H9 (cell line): ENCODE data around the gene LRRC31. TPM values are rescaled to one million over a fixed set of nuclear protein-coding genes. Genes with fewer than 3 reads are reported as not detected.

Experiments used
- DNase-seq: peaks from one replicate; pipeline ENCODE4 v3.0.0-alpha.2; 2017
- H2AFZ ChIP-seq: one replicate; pipeline ENCODE4 v1.6.1; 2013; ENCODE audit warnings: mild to moderate bottlenecking, low read length, control low read depth, moderate library complexity
- H2AK5ac ChIP-seq: 2 replicates; pipeline ENCODE4 v1.6.1; 2013; ENCODE audit warnings: low read length, control low read depth, mixed read lengths; ENCODE audit not compliant: insufficient read length
- H2BK120ac ChIP-seq: one replicate; pipeline ENCODE4 v1.6.1; 2013; ENCODE audit warnings: low read depth, mild to moderate bottlenecking, low read length, control low read depth, inconsistent platforms; ENCODE audit not compliant: poor library complexity, severe bottlenecking
- H2BK12ac ChIP-seq: 2 replicates; pipeline ENCODE4 v1.6.1; 2013; ENCODE audit warnings: low read length, control low read depth, mixed read lengths, low read depth; ENCODE audit not compliant: insufficient read length
- H2BK15ac ChIP-seq: 2 replicates; pipeline ENCODE4 v1.6.1; 2013; ENCODE audit warnings: low read depth, low read length, control low read depth
- H2BK20ac ChIP-seq: one replicate; pipeline ENCODE4 v1.6.1; 2013; ENCODE audit warnings: low read depth, mild to moderate bottlenecking, low read length, control low read depth, inconsistent platforms; ENCODE audit not compliant: poor library complexity, severe bottlenecking
- H2BK5ac ChIP-seq: 2 replicates; pipeline ENCODE4 v1.6.1; 2013; ENCODE audit warnings: low read length, control low read depth, mixed read lengths; ENCODE audit not compliant: insufficient read length
- H3K14ac ChIP-seq: 2 replicates; pipeline ENCODE4 v1.6.1; 2013; ENCODE audit warnings: low read length, control low read depth; ENCODE audit not compliant: insufficient read depth
- H3K18ac ChIP-seq: 2 replicates; pipeline ENCODE4 v1.6.1; 2013; ENCODE audit warnings: low read depth, mild to moderate bottlenecking, mixed read lengths, low read length, control low read depth; ENCODE audit not compliant: insufficient read length
- H3K23ac ChIP-seq: 2 replicates; pipeline ENCODE4 v1.6.1; 2013; ENCODE audit warnings: low read length, control low read depth, mixed read lengths, low read depth; ENCODE audit not compliant: insufficient read length
- H3K23me2 ChIP-seq: 2 replicates; pipeline ENCODE4 v1.6.1; 2013; ENCODE audit warnings: low read depth, mild to moderate bottlenecking, mixed read lengths, low read length, control low read depth; ENCODE audit not compliant: insufficient read length, poor library complexity, severe bottlenecking
- H3K27ac ChIP-seq: 2 replicates; pipeline ENCODE4 v1.5.1; 2013; ENCODE audit warnings: low read length, control low read depth, mixed read lengths, low read depth; ENCODE audit not compliant: insufficient read length
- H3K27me3 ChIP-seq: 2 replicates; pipeline ENCODE4 v1.6.1; 2013; ENCODE audit warnings: low read length, control low read depth, inconsistent platforms; ENCODE audit not compliant: insufficient read depth
- H3K4ac ChIP-seq: 2 replicates; pipeline ENCODE4 v1.6.1; 2013; ENCODE audit warnings: low read depth, mild to moderate bottlenecking, control low read depth, inconsistent platforms, low read length, moderate library complexity
- H3K4me1 ChIP-seq: 2 replicates; pipeline ENCODE4 v1.6.1; 2013; ENCODE audit warnings: low read length, control low read depth, inconsistent platforms; ENCODE audit not compliant: insufficient read depth
- H3K4me2 ChIP-seq: 2 replicates; pipeline ENCODE4 v1.6.1; 2013; ENCODE audit warnings: low read length, control low read depth, mixed read lengths; ENCODE audit not compliant: insufficient read length, insufficient read depth
- H3K56ac ChIP-seq: 2 replicates; pipeline ENCODE4 v1.6.1; 2013; ENCODE audit warnings: low read depth, mild to moderate bottlenecking, mixed read lengths, low read length, control low read depth; ENCODE audit not compliant: insufficient read length
- H3K79me1 ChIP-seq: 2 replicates; pipeline ENCODE4 v1.6.1; 2013; ENCODE audit warnings: low read depth, mild to moderate bottlenecking, moderate library complexity, low read length, control low read depth, inconsistent platforms; ENCODE audit not compliant: insufficient read depth, poor library complexity, severe bottlenecking
- H3K79me2 ChIP-seq: 2 replicates; pipeline ENCODE4 v1.6.1; 2013; ENCODE audit warnings: low read length, control low read depth, inconsistent platforms; ENCODE audit not compliant: insufficient read depth
- H3K9ac ChIP-seq: 2 replicates; pipeline ENCODE4 v1.6.1; 2013; ENCODE audit warnings: low read length, control low read depth, mixed read lengths; ENCODE audit not compliant: insufficient read length; ENCODE audit errors: extremely low read depth
- H3K9me3 ChIP-seq: one replicate; pipeline ENCODE4 v1.6.1; 2013; ENCODE audit warnings: low read depth, low read length, inconsistent platforms; ENCODE audit not compliant: control insufficient read depth
- H3T11ph ChIP-seq: one replicate; pipeline ENCODE4 v1.6.1; 2013; ENCODE audit warnings: mild to moderate bottlenecking, low read length, control low read depth, inconsistent platforms
- H4K20me1 ChIP-seq: one replicate; pipeline ENCODE4 v1.6.1; 2013; ENCODE audit not compliant: control insufficient read depth, insufficient read length, insufficient read depth
- H4K5ac ChIP-seq: 2 replicates; pipeline ENCODE4 v1.6.1; 2013; ENCODE audit warnings: low read depth, mild to moderate bottlenecking, mixed read lengths, low read length, control low read depth; ENCODE audit not compliant: insufficient read length
- H4K8ac ChIP-seq: replicated peaks from 2 replicates; pipeline ENCODE4 v1.6.1; 2013; ENCODE audit warnings: low read length, control low read depth, mixed read lengths, low read depth; ENCODE audit not compliant: insufficient read length
- H4K91ac ChIP-seq: 2 replicates; pipeline ENCODE4 v1.6.1; 2013; ENCODE audit warnings: low read depth, mild to moderate bottlenecking, moderate library complexity, mixed read lengths, low read length, control low read depth; ENCODE audit not compliant: insufficient read length
- H3K27ac Mint-ChIP-seq, 3 experiments: 2 replicates in 2 of 3; 3 replicates in 1 of 3; pipeline ENCODE4 v1.8.0; 2020 to 2021; ENCODE audit warnings: mixed read lengths in 3 of 3, mild to moderate bottlenecking in 1 of 3, moderate library complexity in 1 of 3
- H3K27me3 Mint-ChIP-seq: 2 replicates; pipeline ENCODE4 v1.8.0; 2021; ENCODE audit warnings: low read depth, mild to moderate bottlenecking, moderate library complexity, mixed read lengths
- H3K36me3 Mint-ChIP-seq, 3 experiments: 2 replicates in 2 of 3; 3 replicates in 1 of 3; pipeline ENCODE4 v1.8.0; 2020 to 2021; ENCODE audit warnings: low read depth in 3 of 3, mixed read lengths in 3 of 3; ENCODE audit not compliant: insufficient read depth in 1 of 3
- H3K4me1 Mint-ChIP-seq, 2 experiments: 2 replicates each; pipeline ENCODE4 v1.8.0; 2020; ENCODE audit warnings: mixed read lengths in 2 of 2
- H3K4me3 Mint-ChIP-seq, 2 experiments: 2 replicates in 1 of 2; 3 replicates in 1 of 2; pipeline ENCODE4 v1.8.0; 2020 to 2021; ENCODE audit warnings: mild to moderate bottlenecking in 2 of 2, mixed read lengths in 2 of 2, moderate library complexity in 1 of 2
- H3K9me3 Mint-ChIP-seq, 2 experiments: 2 replicates in 1 of 2; 3 replicates in 1 of 2; pipeline ENCODE4 v1.8.0; 2020; ENCODE audit warnings: mild to moderate bottlenecking in 2 of 2, mixed read lengths in 2 of 2, moderate library complexity in 1 of 2
- CTCF ChIP-seq: fragments of 200-600 bp; sonication (generic); conservative IDR thresholded peaks from 3 replicates; pipeline ENCODE4 v1.8.0; 2021; ENCODE audit warnings: antibody characterized with exemption, mild to moderate bottlenecking
- WGBS: extraction: QIAGEN DNeasy Blood & Tissue Kit; methylation state at CpG from one replicate; pipeline ENCODE4 v1.1.7; 2013; ENCODE audit warnings: missing lambda C conversion rate, low lambda C conversion rate, mixed read lengths; ENCODE audit not compliant: insufficient read length; ENCODE audit errors: extremely low coverage; 5-methylcytosine and 5-hydroxymethylcytosine counted together
- total RNA-seq: library from RNA; stranded (reverse); gene quantifications from 2 replicates; pipeline ENCODE4 v1.2.1, GENCODE V29; 2021

Gene LRRC31
- total RNA-seq, 1 experiment from 2014 or later, result not detected

DNA sequence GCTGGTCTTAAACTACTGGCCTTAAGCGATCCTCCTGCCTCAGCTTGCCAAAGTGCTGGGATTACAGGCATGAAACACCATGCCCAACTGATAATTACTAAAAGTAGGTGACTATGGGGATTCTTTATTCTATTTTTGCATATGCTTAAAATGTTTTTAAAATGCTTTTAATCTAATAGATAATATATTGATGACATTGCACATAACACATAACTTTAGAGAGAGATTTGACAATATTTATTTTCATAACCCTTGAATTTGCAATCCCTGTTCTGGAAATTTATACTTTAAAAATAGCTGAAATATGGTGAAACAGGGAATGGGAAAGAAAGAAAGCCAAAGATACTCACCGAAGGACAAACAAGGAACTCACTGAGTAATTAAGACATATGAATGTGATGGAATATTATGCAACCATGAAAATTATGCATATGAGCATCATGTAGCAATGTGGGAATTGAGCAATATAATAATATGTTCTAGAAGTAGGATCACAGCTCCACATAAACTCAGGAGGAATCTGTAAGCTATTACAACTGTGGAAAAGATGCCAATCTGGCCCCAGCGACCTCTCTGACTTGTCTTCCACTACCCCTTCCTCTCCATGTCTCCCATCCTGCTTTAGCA lies 2.0 kb downstream of the LRRC31 start:
- no peak overlapping the region for H3T11ph ChIP-seq
- H3K4me3 Mint-ChIP-seq, result no peak overlapping the region; a peak in 1 of 5 replicates
- H3K9me3 ChIP-seq, result no peaks in the 10 kb centered on the region
- no peak overlapping the region for H2BK20ac ChIP-seq
- H3K4me1 ChIP-seq, result no peaks in the 10 kb centered on the region; the same call in 1 of the 2 replicates
- no peaks in the 10 kb centered on the region for H3K36me3 Mint-ChIP-seq
- H3K4me1 Mint-ChIP-seq, result peaks cover 9 to 10% of the 10 kb centered on the region in 2 experiments
- H3K4ac ChIP-seq, result no peak overlapping the region
- H4K20me1 ChIP-seq, result no peaks in the 10 kb centered on the region
- H3K18ac ChIP-seq, result no peak overlapping the region
- no peak overlapping the region for H3K27ac ChIP-seq
- H3K14ac ChIP-seq, result no peak overlapping the region
- no peak overlapping the region for H2BK12ac ChIP-seq
- H2BK5ac ChIP-seq, result no peak overlapping the region
- H3K27me3 Mint-ChIP-seq, result no peaks in the 10 kb centered on the region
- no peak overlapping the region for H3K4me2 ChIP-seq
- no peaks in the 10 kb centered on the region for H3K79me1 ChIP-seq
- H3K23ac ChIP-seq, result no peak overlapping the region
- H3K79me2 ChIP-seq, result no peaks in the 10 kb centered on the region
- no peak overlapping the region for H2AFZ ChIP-seq
- no peak overlapping the region for H2BK120ac ChIP-seq
- no peak overlapping the region for H2AK5ac ChIP-seq
- peak overlapping the region in 1 of 3 experiments; percentile 42; a peak in 1 of 7 replicates for H3K27ac Mint-ChIP-seq
- no peak overlapping the region for H4K8ac ChIP-seq
- H3K9me3 Mint-ChIP-seq, result no peaks in the 10 kb centered on the region; a peak in 1 of 5 replicates
- H3K56ac ChIP-seq, result no peak overlapping the region
- H3K9ac ChIP-seq, result no peak overlapping the region
- H3K23me2 ChIP-seq, result no peaks in the 10 kb centered on the region
- no peak overlapping the region for H2BK15ac ChIP-seq
- no peaks in the 10 kb centered on the region for H3K27me3 ChIP-seq
- H4K91ac ChIP-seq, result no peak overlapping the region
- no peak for DNase-seq
- no CpG with 5 or more reads among the region's 3 CpGs for WGBS
- no peak overlapping the region for H4K5ac ChIP-seq
- no peak for TF ChIP-seq CTCF
